ENCODE results near the gene REG1A.

Gene REG1A

GRCh38 chr2:79100285-79100684 is 20.0 kb upstream of the REG1A start:
- Histone ChIP-seq H3K4me3 (ENCODE audit: low read length) (no peak overlapping the region), H3K9ac (ENCODE audit: low read length) (no peak overlapping the region), H3K4me1 (ENCODE audit: control insufficient read depth, low read depth, low read length) (no peaks in the 10 kb centered on the region), H3K36me3 (ENCODE audit: control insufficient read depth, low read depth, low read length) (no peaks in the 10 kb centered on the region), H3K27me3 (ENCODE audit: control insufficient read depth, insufficient read depth, low read length) (no peaks in the 10 kb centered on the region), H3K9me3 (ENCODE audit: control insufficient read depth, low read depth, low read length) (peaks cover 4% of the 10 kb centered on the region), H3K27ac (ENCODE audit: low read length) (no peak overlapping the region)

GRCh38 chr2:79101024-79101423 is 19.3 kb upstream of the REG1A start:
- Histone ChIP-seq H3K4me1 (ENCODE audit: control insufficient read depth, low read depth, low read length) (no peaks in the 10 kb centered on the region), H3K27me3 (ENCODE audit: control insufficient read depth, insufficient read depth, low read length) (no peaks in the 10 kb centered on the region), H3K27ac (ENCODE audit: low read length) (no peak overlapping the region), H3K4me3 (ENCODE audit: low read length) (no peak overlapping the region), H3K9ac (ENCODE audit: low read length) (no peak overlapping the region), H3K9me3 (ENCODE audit: control insufficient read depth, low read depth, low read length) (peaks cover 4% of the 10 kb centered on the region), H3K36me3 (ENCODE audit: control insufficient read depth, low read depth, low read length) (no peaks in the 10 kb centered on the region)

GRCh38 chr2:79103214-79103613 is 17.1 kb upstream of the REG1A start:
- H3K9ac ChIP-seq (ENCODE audit: low read length) = no peak overlapping the region
- H3K4me3 ChIP-seq (ENCODE audit: low read length) = no peak overlapping the region
- H3K27me3 ChIP-seq (ENCODE audit: control insufficient read depth, insufficient read depth, low read length) = no peaks in the 10 kb centered on the region
- H3K36me3 ChIP-seq (ENCODE audit: control insufficient read depth, low read depth, low read length) = no peaks in the 10 kb centered on the region
- peaks cover 4% of the 10 kb centered on the region for H3K9me3 ChIP-seq (ENCODE audit: control insufficient read depth, low read depth, low read length)
- H3K27ac ChIP-seq (ENCODE audit: low read length) = no peak overlapping the region
- H3K4me1 ChIP-seq (ENCODE audit: control insufficient read depth, low read depth, low read length) = no peaks in the 10 kb centered on the region

GRCh38 chr2:79105259-79105658 is 15.0 kb upstream of the REG1A start:
- H3K4me1 ChIP-seq (ENCODE audit: control insufficient read depth, low read depth, low read length) = no peaks in the 10 kb centered on the region
- peaks cover 4% of the 10 kb centered on the region for H3K9me3 ChIP-seq (ENCODE audit: control insufficient read depth, low read depth, low read length)
- no peak overlapping the region for H3K9ac ChIP-seq (ENCODE audit: low read length)
- H3K36me3 ChIP-seq (ENCODE audit: control insufficient read depth, low read depth, low read length) = no peaks in the 10 kb centered on the region
- H3K27ac ChIP-seq (ENCODE audit: low read length) = no peak overlapping the region
- no peaks in the 10 kb centered on the region for H3K27me3 ChIP-seq (ENCODE audit: control insufficient read depth, insufficient read depth, low read length)
- no peak overlapping the region for H3K4me3 ChIP-seq (ENCODE audit: low read length)

- H3K9me3 ChIP-seq (ENCODE audit: control insufficient read depth, low read depth, low read length) = no peaks in the 10 kb centered on the region
- H3K4me3 ChIP-seq (ENCODE audit: low read length) = no peak overlapping the region
- no peaks in the 10 kb centered on the region for H3K4me1 ChIP-seq (ENCODE audit: control insufficient read depth, low read depth, low read length)
- no peaks in the 10 kb centered on the region for H3K36me3 ChIP-seq (ENCODE audit: control insufficient read depth, low read depth, low read length)
- H3K27me3 ChIP-seq (ENCODE audit: control insufficient read depth, insufficient read depth, low read length) = no peaks in the 10 kb centered on the region
- no peak overlapping the region for H3K27ac ChIP-seq (ENCODE audit: low read length)
- H3K9ac ChIP-seq (ENCODE audit: low read length) = no peak overlapping the region
These were observed 8.0 kb upstream of the REG1A start for GRCh38 chr2:79112269-79112668.

GRCh38 chr2:79114797-79115494 is 5.3 kb upstream of the REG1A start:
- Histone ChIP-seq H3K4me1 (ENCODE audit: control insufficient read depth, low read depth, low read length) (no peaks in the 10 kb centered on the region), H3K9ac (ENCODE audit: low read length) (no peak overlapping the region), H3K4me3 (ENCODE audit: low read length) (no peak overlapping the region), H3K9me3 (ENCODE audit: control insufficient read depth, low read depth, low read length) (no peaks in the 10 kb centered on the region), H3K27ac (ENCODE audit: low read length) (no peak overlapping the region), H3K27me3 (ENCODE audit: control insufficient read depth, insufficient read depth, low read length) (no peaks in the 10 kb centered on the region), H3K36me3 (ENCODE audit: control insufficient read depth, low read depth, low read length) (no peaks in the 10 kb centered on the region)

- H3K4me1 ChIP-seq (ENCODE audit: control insufficient read depth, low read depth, low read length) = no peaks in the 10 kb centered on the region
- H3K36me3 ChIP-seq (ENCODE audit: control insufficient read depth, low read depth, low read length) = no peaks in the 10 kb centered on the region
- no peak overlapping the region for H3K4me3 ChIP-seq (ENCODE audit: low read length)
- no peak overlapping the region for H3K9ac ChIP-seq (ENCODE audit: low read length)
- no peak overlapping the region for H3K27ac ChIP-seq (ENCODE audit: low read length)
- H3K27me3 ChIP-seq (ENCODE audit: control insufficient read depth, insufficient read depth, low read length) = no peaks in the 10 kb centered on the region
- H3K9me3 ChIP-seq (ENCODE audit: control insufficient read depth, low read depth, low read length) = no peaks in the 10 kb centered on the region
These were observed 3.0 kb upstream of the REG1A start for GRCh38 chr2:79116997-79117928.

GRCh38 chr2:79122676-79123075 is 2.4 kb downstream of the REG1A start:
- no peaks in the 10 kb centered on the region for H3K36me3 ChIP-seq (ENCODE audit: control insufficient read depth, low read depth, low read length)
- H3K27ac ChIP-seq (ENCODE audit: low read length) = no peak overlapping the region
- no peaks in the 10 kb centered on the region for H3K4me1 ChIP-seq (ENCODE audit: control insufficient read depth, low read depth, low read length)
- no peak overlapping the region for H3K4me3 ChIP-seq (ENCODE audit: low read length)
- no peak overlapping the region for H3K9ac ChIP-seq (ENCODE audit: low read length)
- H3K9me3 ChIP-seq (ENCODE audit: control insufficient read depth, low read depth, low read length) = no peaks in the 10 kb centered on the region
- no peaks in the 10 kb centered on the region for H3K27me3 ChIP-seq (ENCODE audit: control insufficient read depth, insufficient read depth, low read length)

GRCh38 chr2:79124907-79125720 is 4.8 kb downstream of the REG1A start:
- Histone ChIP-seq H3K36me3 (ENCODE audit: control insufficient read depth, low read depth, low read length) (no peaks in the 10 kb centered on the region), H3K27me3 (ENCODE audit: control insufficient read depth, insufficient read depth, low read length) (no peaks in the 10 kb centered on the region), H3K27ac (ENCODE audit: low read length) (no peak overlapping the region), H3K4me1 (ENCODE audit: control insufficient read depth, low read depth, low read length) (no peaks in the 10 kb centered on the region), H3K4me3 (ENCODE audit: low read length) (no peak overlapping the region), H3K9ac (ENCODE audit: low read length) (no peak overlapping the region), H3K9me3 (ENCODE audit: control insufficient read depth, low read depth, low read length) (no peaks in the 10 kb centered on the region)

- Histone ChIP-seq H3K27ac (ENCODE audit: low read length) (no peak overlapping the region), H3K9me3 (ENCODE audit: control insufficient read depth, low read depth, low read length) (no peaks in the 10 kb centered on the region), H3K4me3 (ENCODE audit: low read length) (no peak overlapping the region), H3K27me3 (ENCODE audit: control insufficient read depth, insufficient read depth, low read length) (no peaks in the 10 kb centered on the region), H3K9ac (ENCODE audit: low read length) (no peak overlapping the region), H3K4me1 (ENCODE audit: control insufficient read depth, low read depth, low read length) (no peaks in the 10 kb centered on the region), H3K36me3 (ENCODE audit: control insufficient read depth, low read depth, low read length) (no peaks in the 10 kb centered on the region)
These were observed 5.4 kb downstream of the REG1A start for GRCh38 chr2:79125721-79125985.

GRCh38 chr2:79128406-79128805 is 8.1 kb downstream of the REG1A start:
- Histone ChIP-seq H3K9ac (ENCODE audit: low read length) (no peak overlapping the region), H3K27ac (ENCODE audit: low read length) (no peak overlapping the region), H3K9me3 (ENCODE audit: control insufficient read depth, low read depth, low read length) (no peaks in the 10 kb centered on the region), H3K4me3 (ENCODE audit: low read length) (no peak overlapping the region), H3K27me3 (ENCODE audit: control insufficient read depth, insufficient read depth, low read length) (no peaks in the 10 kb centered on the region), H3K36me3 (ENCODE audit: control insufficient read depth, low read depth, low read length) (no peaks in the 10 kb centered on the region), H3K4me1 (ENCODE audit: control insufficient read depth, low read depth, low read length) (no peaks in the 10 kb centered on the region)
